Measurements from ENCODE around the gene SNCA.

Gene SNCA

GRCh38 chr4:89800012-89800516 lies 36.9 kb downstream of the SNCA start:
- Histone ChIP-seq H3K9ac (ENCODE audit: insufficient read length, low read depth) (no peak overlapping the region), H3K4me3 (ENCODE audit: insufficient read length, low read depth) (no peak overlapping the region), H3K9me3 (ENCODE audit: insufficient read depth, low read length) (no peaks in the 10 kb centered on the region), H3K36me3 (ENCODE audit: insufficient read depth, insufficient read length, low read length) (no peaks in the 10 kb centered on the region), H3K27me3 (ENCODE audit: insufficient read depth, insufficient read length) (no peaks in the 10 kb centered on the region), H3K4me1 (ENCODE audit: insufficient read depth, insufficient read length) (no peaks in the 10 kb centered on the region)
- DNase-seq (ENCODE audit: low read depth, low spot score) = no peak
- no peak for TF ChIP-seq ZNF274 (IDR thresholded peaks at IDR 0.05; ENCODE audit: low read depth, low read length)

- no peaks in the 10 kb centered on the region for H3K36me3 ChIP-seq (ENCODE audit: insufficient read depth, insufficient read length, low read length)
- H3K9ac ChIP-seq (ENCODE audit: insufficient read length, low read depth) = no peak overlapping the region
- H3K4me1 ChIP-seq (ENCODE audit: insufficient read depth, insufficient read length) = no peaks in the 10 kb centered on the region
- H3K27me3 ChIP-seq (ENCODE audit: insufficient read depth, insufficient read length) = no peaks in the 10 kb centered on the region
- no peaks in the 10 kb centered on the region for H3K9me3 ChIP-seq (ENCODE audit: insufficient read depth, low read length)
- no peak for DNase-seq (ENCODE audit: low read depth, low spot score)
- TF ChIP-seq ZNF274 (IDR thresholded peaks at IDR 0.05; ENCODE audit: low read depth, low read length) = no peak
- no peak for TF ChIP-seq SUZ12 (IDR thresholded peaks at IDR 0.05; ENCODE audit: extremely low read depth, insufficient read depth, insufficient read length)
- TF ChIP-seq YY1 (IDR thresholded peaks at IDR 0.05; ENCODE audit: insufficient read depth, insufficient read length) = no peak
- H3K4me3 ChIP-seq (ENCODE audit: insufficient read length, low read depth) = no peak overlapping the region
These were observed 37.9 kb downstream of the SNCA start for GRCh38 chr4:89799071-89799470.

- no peaks in the 10 kb centered on the region for H3K9me3 ChIP-seq (ENCODE audit: insufficient read depth, low read length)
- H3K4me3 ChIP-seq (ENCODE audit: insufficient read length, low read depth) = no peak overlapping the region
These were observed 39.8 kb downstream of the SNCA start for GRCh38 chr4:89797117-89797516.

DNA sequence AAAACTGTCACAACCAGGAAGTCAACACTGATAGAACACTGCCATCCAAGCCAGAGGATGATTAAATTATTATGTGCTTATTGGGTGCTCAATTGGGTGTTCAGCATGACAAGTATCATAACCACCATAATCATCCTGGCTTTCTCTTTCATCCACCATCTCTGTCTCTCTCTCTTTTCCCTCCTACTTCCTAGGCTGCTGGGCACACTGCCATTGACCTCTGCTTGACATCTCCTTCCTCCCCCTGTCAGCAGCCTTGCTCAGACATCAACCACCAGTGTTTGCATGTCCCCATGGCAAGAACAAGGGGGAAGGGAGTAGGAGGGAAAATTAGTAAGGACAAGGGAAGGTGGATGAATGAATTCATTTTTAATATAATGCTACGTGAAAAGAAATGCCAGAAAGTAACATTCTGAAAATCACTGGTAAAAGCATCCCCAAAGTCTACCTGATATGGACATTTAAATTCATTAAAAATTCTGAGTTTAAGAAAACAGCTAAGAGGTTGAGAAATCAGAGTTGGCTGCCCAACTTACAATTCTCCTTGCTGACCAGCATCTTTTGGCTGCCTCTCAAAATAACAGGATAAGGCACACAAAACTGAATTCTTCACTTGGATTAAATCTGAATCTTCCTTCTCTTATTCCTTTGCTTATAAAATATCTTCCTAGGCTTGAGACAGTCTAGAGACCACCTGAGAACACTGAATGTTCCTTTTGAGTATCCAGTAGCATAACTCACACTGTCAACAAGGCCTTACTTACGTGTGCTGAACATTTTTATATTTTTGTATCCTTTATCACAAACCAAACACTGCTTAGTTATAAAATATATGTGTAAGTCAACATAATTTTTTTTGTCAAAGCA lies 48.5 kb downstream of the SNCA start:
- Histone ChIP-seq H3K4me1 (ENCODE audit: insufficient read depth, insufficient read length) (no peaks in the 10 kb centered on the region), H3K9ac (ENCODE audit: insufficient read length, low read depth) (no peak overlapping the region), H3K9me3 (ENCODE audit: insufficient read depth, low read length) (no peaks in the 10 kb centered on the region), H3K4me3 (ENCODE audit: insufficient read length, low read depth) (no peak overlapping the region), H3K36me3 (ENCODE audit: insufficient read depth, insufficient read length, low read length) (no peaks in the 10 kb centered on the region), H3K27me3 (ENCODE audit: insufficient read depth, insufficient read length) (no peaks in the 10 kb centered on the region)
- TF ChIP-seq ZNF274 (IDR thresholded peaks at IDR 0.05; ENCODE audit: low read depth, low read length) = no peak
- TF ChIP-seq SUZ12 (IDR thresholded peaks at IDR 0.05; ENCODE audit: extremely low read depth, insufficient read depth, insufficient read length) = no peak
- TF ChIP-seq YY1 (IDR thresholded peaks at IDR 0.05; ENCODE audit: insufficient read depth, insufficient read length) = no peak
- DNase-seq (ENCODE audit: low read depth, low spot score) = no peak

More at GRCh38 chr4:89797117-89797516, 39.8 kb downstream of the SNCA start:
- no peaks in the 10 kb centered on the region for H3K27me3 ChIP-seq (ENCODE audit: insufficient read depth, insufficient read length)
- H3K4me1 ChIP-seq (ENCODE audit: insufficient read depth, insufficient read length) = no peaks in the 10 kb centered on the region
- no peak for DNase-seq (ENCODE audit: low read depth, low spot score)
- H3K9ac ChIP-seq (ENCODE audit: insufficient read length, low read depth) = no peak overlapping the region
- no peaks in the 10 kb centered on the region for H3K36me3 ChIP-seq (ENCODE audit: insufficient read depth, insufficient read length, low read length)
- TF ChIP-seq YY1 (IDR thresholded peaks at IDR 0.05; ENCODE audit: insufficient read depth, insufficient read length) (no peak), SUZ12 (IDR thresholded peaks at IDR 0.05; ENCODE audit: extremely low read depth, insufficient read depth, insufficient read length) (no peak), ZNF274 (IDR thresholded peaks at IDR 0.05; ENCODE audit: low read depth, low read length) (no peak)

- no peaks in the 10 kb centered on the region for H3K27me3 ChIP-seq (ENCODE audit: insufficient read depth, insufficient read length)
- no peak for DNase-seq (ENCODE audit: low read depth, low spot score)
- H3K36me3 ChIP-seq (ENCODE audit: insufficient read depth, insufficient read length, low read length) = no peaks in the 10 kb centered on the region
- H3K4me3 ChIP-seq (ENCODE audit: insufficient read length, low read depth) = no peak overlapping the region
- TF ChIP-seq YY1 (IDR thresholded peaks at IDR 0.05; ENCODE audit: insufficient read depth, insufficient read length) = no peak
- TF ChIP-seq ZNF274 (IDR thresholded peaks at IDR 0.05; ENCODE audit: low read depth, low read length) = no peak
- no peak for TF ChIP-seq SUZ12 (IDR thresholded peaks at IDR 0.05; ENCODE audit: extremely low read depth, insufficient read depth, insufficient read length)
- no peaks in the 10 kb centered on the region for H3K9me3 ChIP-seq (ENCODE audit: insufficient read depth, low read length)
- H3K9ac ChIP-seq (ENCODE audit: insufficient read length, low read depth) = no peak overlapping the region
- H3K4me1 ChIP-seq (ENCODE audit: insufficient read depth, insufficient read length) = no peaks in the 10 kb centered on the region
These were observed 52.2 kb downstream of the SNCA start for GRCh38 chr4:89784686-89785231.

DNA sequence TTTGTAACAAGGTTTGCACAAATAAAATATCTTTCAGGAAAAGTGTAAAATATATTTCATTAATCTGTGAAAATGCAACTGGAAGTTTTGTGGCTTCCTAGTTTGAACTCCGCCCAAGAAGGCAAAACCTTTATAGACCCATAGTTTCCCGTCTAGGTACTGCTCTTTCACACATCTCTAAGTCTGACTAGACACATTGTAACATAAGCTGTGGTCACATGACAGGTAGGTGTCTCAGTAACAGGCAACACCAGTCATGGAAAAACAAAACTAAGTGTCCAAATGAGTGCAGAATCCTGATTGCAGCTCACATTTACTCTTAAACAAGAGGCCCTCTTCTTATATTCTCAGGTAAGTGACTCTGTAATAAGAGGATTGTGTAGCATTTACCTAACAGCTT lies 55.6 kb downstream of the SNCA start:
- TF ChIP-seq YY1 (IDR thresholded peaks at IDR 0.05; ENCODE audit: insufficient read depth, insufficient read length) (no peak), SUZ12 (IDR thresholded peaks at IDR 0.05; ENCODE audit: extremely low read depth, insufficient read depth, insufficient read length) (no peak), ZNF274 (IDR thresholded peaks at IDR 0.05; ENCODE audit: low read depth, low read length) (no peak)
- H3K4me1 ChIP-seq (ENCODE audit: insufficient read depth, insufficient read length) = no peaks in the 10 kb centered on the region
- no peaks in the 10 kb centered on the region for H3K27me3 ChIP-seq (ENCODE audit: insufficient read depth, insufficient read length)
- H3K36me3 ChIP-seq (ENCODE audit: insufficient read depth, insufficient read length, low read length) = no peaks in the 10 kb centered on the region
- no peak overlapping the region for H3K9ac ChIP-seq (ENCODE audit: insufficient read length, low read depth)
- H3K4me3 ChIP-seq (ENCODE audit: insufficient read length, low read depth) = no peak overlapping the region
- no peaks in the 10 kb centered on the region for H3K9me3 ChIP-seq (ENCODE audit: insufficient read depth, low read length)
- no peak for DNase-seq (ENCODE audit: low read depth, low spot score)

DNA sequence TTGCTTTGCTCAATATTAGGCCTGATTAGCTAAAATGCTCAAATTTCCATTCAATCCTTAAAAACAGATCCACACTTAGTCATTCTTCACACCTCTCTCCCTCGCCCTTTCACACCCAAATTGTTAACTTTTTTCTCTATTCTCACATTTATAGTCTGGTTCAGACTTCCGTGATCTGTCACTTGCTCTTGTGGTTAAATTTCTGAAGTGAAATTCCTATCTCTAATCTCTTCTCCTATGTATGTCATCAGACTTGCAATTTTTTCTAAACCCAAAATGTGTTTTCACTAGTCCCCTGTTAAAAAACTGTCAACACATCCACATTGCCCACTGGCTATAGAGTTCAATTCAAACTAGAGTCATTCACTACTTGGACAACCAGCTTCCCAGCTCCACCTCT lies 63.2 kb downstream of the SNCA start:
- Histone ChIP-seq H3K9me3 (ENCODE audit: insufficient read depth, low read length) (no peaks in the 10 kb centered on the region), H3K4me1 (ENCODE audit: insufficient read depth, insufficient read length) (no peaks in the 10 kb centered on the region), H3K9ac (ENCODE audit: insufficient read length, low read depth) (no peak overlapping the region), H3K36me3 (ENCODE audit: insufficient read depth, insufficient read length, low read length) (no peaks in the 10 kb centered on the region), H3K4me3 (ENCODE audit: insufficient read length, low read depth) (no peak overlapping the region), H3K27me3 (ENCODE audit: insufficient read depth, insufficient read length) (no peaks in the 10 kb centered on the region)
- DNase-seq (ENCODE audit: low read depth, low spot score) = no peak
- TF ChIP-seq SUZ12 (IDR thresholded peaks at IDR 0.05; ENCODE audit: extremely low read depth, insufficient read depth, insufficient read length) (no peak), YY1 (IDR thresholded peaks at IDR 0.05; ENCODE audit: insufficient read depth, insufficient read length) (no peak), ZNF274 (IDR thresholded peaks at IDR 0.05; ENCODE audit: low read depth, low read length) (no peak)

All from NT2/D1 (cell line).